ENCODE data around the gene TMPRSS2.

- TF ChIP-seq, protein P1, sequence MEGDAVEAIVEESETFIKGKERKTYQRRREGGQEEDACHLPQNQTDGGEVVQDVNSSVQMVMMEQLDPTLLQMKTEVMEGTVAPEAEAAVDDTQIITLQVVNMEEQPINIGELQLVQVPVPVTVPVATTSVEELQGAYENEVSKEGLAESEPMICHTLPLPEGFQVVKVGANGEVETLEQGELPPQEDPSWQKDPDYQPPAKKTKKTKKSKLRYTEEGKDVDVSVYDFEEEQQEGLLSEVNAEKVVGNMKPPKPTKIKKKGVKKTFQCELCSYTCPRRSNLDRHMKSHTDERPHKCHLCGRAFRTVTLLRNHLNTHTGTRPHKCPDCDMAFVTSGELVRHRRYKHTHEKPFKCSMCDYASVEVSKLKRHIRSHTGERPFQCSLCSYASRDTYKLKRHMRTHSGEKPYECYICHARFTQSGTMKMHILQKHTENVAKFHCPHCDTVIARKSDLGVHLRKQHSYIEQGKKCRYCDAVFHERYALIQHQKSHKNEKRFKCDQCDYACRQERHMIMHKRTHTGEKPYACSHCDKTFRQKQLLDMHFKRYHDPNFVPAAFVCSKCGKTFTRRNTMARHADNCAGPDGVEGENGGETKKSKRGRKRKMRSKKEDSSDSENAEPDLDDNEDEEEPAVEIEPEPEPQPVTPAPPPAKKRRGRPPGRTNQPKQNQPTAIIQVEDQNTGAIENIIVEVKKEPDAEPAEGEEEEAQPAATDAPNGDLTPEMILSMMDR (IDR thresholded peaks at IDR 0.05), result no peak
- TF ChIP-seq POLR2A (IDR thresholded peaks at IDR 0.05), result no peak
Measured at GRCh38 chr21:41537356-41537755, 29.4 kb upstream of the TMPRSS2 start.

Measured in Peyer's patch (tissue), 4 donors.